Coronary artery (tissue), 2 donors: Measurements from ENCODE around the gene SECISBP2L.

Source experiments
- DNase-seq: peaks from one replicate; pipeline ENCODE4 v3.0.0-alpha.2; 2017; ENCODE audit warnings: low spot score
- H3K27ac ChIP-seq, 2 donors: fragments of 200-600 bp; sonication (generic); one replicate each; pipeline ENCODE4 v1.5.1; 2016 to 2019
- H3K4me3 ChIP-seq: fragments of 200-600 bp; sonication (generic); 2 replicates; pipeline ENCODE4 v1.5.1; 2016; ENCODE audit warnings: mild to moderate bottlenecking, moderate library complexity
- CTCF ChIP-seq: fragments of 200-600 bp; sonication (generic); IDR thresholded peaks from one replicate; pipeline ENCODE4 v1.5.1; 2019; ENCODE audit warnings: antibody characterized with exemption

SECISBP2L gene

GRCh38 chr15:48984811-48985352 lies 61.4 kb downstream of the SECISBP2L start:
- peak overlapping the region; percentile 65 to 88 for H3K27ac ChIP-seq
- peak overlapping the region; percentile 44 for H3K4me3 ChIP-seq
- no peak for TF ChIP-seq CTCF
- DNase-seq = peak; percentile 72

- peak overlapping the region; percentile 65 to 88 for H3K27ac ChIP-seq
- TF ChIP-seq CTCF = no peak
- H3K4me3 ChIP-seq = no peak overlapping the region
- no peak for DNase-seq
Observed at GRCh38 chr15:48984021-48984710, 62.1 kb downstream of the SECISBP2L start.

GRCh38 chr15:48983300-48983699 lies 62.9 kb downstream of the SECISBP2L start:
- Histone ChIP-seq H3K27ac (peak overlapping the region in 1 of 2 donors; percentile 88), H3K4me3 (no peak overlapping the region)
- TF ChIP-seq CTCF = no peak
- no peak for DNase-seq

GRCh38 chr15:48981941-48982340 lies 64.3 kb downstream of the SECISBP2L start:
- no peak for DNase-seq
- TF ChIP-seq CTCF = no peak
- H3K4me3 ChIP-seq = no peak overlapping the region
- no peak overlapping the region for H3K27ac ChIP-seq

GRCh38 chr15:48978638-48979037 lies 67.6 kb downstream of the SECISBP2L start:
- no peak for DNase-seq
- no peak overlapping the region for H3K27ac ChIP-seq
- no peak overlapping the region for H3K4me3 ChIP-seq
- TF ChIP-seq CTCF = no peak

GRCh38 chr15:48976444-48977088 lies 69.7 kb downstream of the SECISBP2L start:
- H3K4me3 ChIP-seq = peak overlapping the region; percentile 72
- DNase-seq = no peak
- peak overlapping the region; percentile 82 to 95 for H3K27ac ChIP-seq
- TF ChIP-seq CTCF = no peak
